Measurements from ENCODE around the gene RORC.

DNA sequence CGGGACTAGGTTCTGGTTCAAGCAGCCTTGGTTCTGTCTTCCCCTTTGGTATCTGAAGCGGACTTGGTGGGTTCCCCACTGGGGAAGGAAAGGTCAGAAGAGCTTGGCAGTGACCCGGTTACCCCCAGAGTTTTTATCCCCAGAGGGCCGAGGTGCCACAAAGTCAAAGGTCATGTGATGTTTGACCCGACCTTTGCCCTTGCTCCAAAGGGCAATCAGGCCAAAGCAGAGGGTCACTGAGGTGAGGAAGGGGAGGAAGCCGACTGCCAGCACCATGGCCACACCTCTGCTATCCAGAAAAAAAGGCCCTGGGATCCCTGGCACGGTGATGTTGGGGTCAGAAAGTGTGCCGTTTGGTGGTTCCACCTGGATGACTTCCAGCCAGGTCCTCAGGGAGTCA, 30.8 kb downstream of the RORC start:
- TF ChIP-seq POLR2A (IDR thresholded peaks at IDR 0.05; ENCODE audit: low read depth, low read length) (no peak), SPI1 (IDR thresholded peaks at IDR 0.05; ENCODE audit: low read depth, low read length) (no peak), POLR2AphosphoS5 (IDR thresholded peaks at IDR 0.05; ENCODE audit: low read depth, low read length) (no peak), TAF1 (IDR thresholded peaks at IDR 0.05; ENCODE audit: low read depth, low read length) (no peak)

All from GM12891 (cell line).